Smooth muscle cell of the coronary artery (primary cell): ENCODE measurements around the gene MYBPC3. TPM values are rescaled to one million over a fixed set of nuclear protein-coding genes. Genes with fewer than 3 reads are reported as not detected.

Experiments
- total RNA-seq: library from RNA; depleted of rRNA; stranded (reverse); fragments of >200 nt; gene quantifications from 2 replicates; pipeline ENCODE4 v1.2.3, GENCODE V29; 2014; ENCODE audit warnings: low replicate concordance

Gene MYBPC3
- 0.12 TPM in 1 of 2 replicates, not detected in the other for total RNA-seq

GRCh38 chr11:47352556-47352955, at the start of gene MYBPC3:
Gene MYBPC3 (minus strand): TSS chr11:47352702. CDS start chr11:47352647, 55 bp downstream.

GRCh38 chr11:47378010-47378835, 25.7 kb upstream of the MYBPC3 start, which contains the start of gene SPI1:
Gene SPI1 (minus strand): TSS chr11:47378547. CDS start chr11:47378353, 194 bp downstream.

Other genes starting within 250 kb of the MYBPC3 start
- 60.1 and 66.6 TPM in 2 replicates for gene ARFGAP2, start 175.8 kb downstream of the MYBPC3 start, total RNA-seq
- 14.7 and 41.6 TPM in 2 replicates for gene PACSIN3, start 166.3 kb downstream of the MYBPC3 start, total RNA-seq
- gene DDB2, start 137.7 kb downstream of the MYBPC3 start, total RNA-seq, result 47.5 and 54.9 TPM in 2 replicates
- gene ACP2, start 103.9 kb downstream of the MYBPC3 start, total RNA-seq, result 5.6 and 22.6 TPM in 2 replicates
- 15.5 and 31.1 TPM in 2 replicates for gene NR1H3, start 94.7 kb downstream of the MYBPC3 start, total RNA-seq
- gene MADD, start 82.6 kb downstream of the MYBPC3 start, total RNA-seq, result 11.7 and 22.7 TPM in 2 replicates
- gene SPI1, start 25.8 kb upstream of the MYBPC3 start, total RNA-seq, result not detected in 2 replicates
- gene SLC39A13, start 55.9 kb upstream of the MYBPC3 start, total RNA-seq, result 37.7 and 51.6 TPM in 2 replicates
- 214 and 316 TPM in 2 replicates for gene PSMC3, start 73.7 kb upstream of the MYBPC3 start, total RNA-seq
- 0.12 and 0.45 TPM in 2 replicates for gene RAPSN, start 96.4 kb upstream of the MYBPC3 start, total RNA-seq
- gene CELF1, start 200.4 kb upstream of the MYBPC3 start, total RNA-seq, result 43.2 and 63.2 TPM in 2 replicates
- 79.4 and 92.1 TPM in 2 replicates for gene PTPMT1, start 212.9 kb upstream of the MYBPC3 start, total RNA-seq
- 17.9 and 26.8 TPM in 2 replicates for gene KBTBD4, start 226.3 kb upstream of the MYBPC3 start, total RNA-seq
- gene NDUFS3, start 226.4 kb upstream of the MYBPC3 start, total RNA-seq, result 71.3 and 80.5 TPM in 2 replicates
- 0.94 TPM in 1 of 2 replicates, not detected in the other for gene FAM180B, start 234.0 kb upstream of the MYBPC3 start, total RNA-seq
- gene C1QTNF4, start 241.7 kb upstream of the MYBPC3 start, total RNA-seq, result 0.08 TPM in 1 of 2 replicates, not detected in the other